ENCODE results near the gene MYO1B. TPM values are rescaled to one million over a fixed set of nuclear protein-coding genes. Genes with fewer than 3 reads are reported as not detected.

The MYO1B gene
- total and polyA plus RNA-seq, 8 donors, result 136 to 305 (median 197) TPM

GRCh38 chr2:191435141-191435540 lies 189.9 kb downstream of the MYO1B start:
- Histone ChIP-seq H3K4me3 (no peak overlapping the region), H3K27me3 (no peaks in the 10 kb centered on the region), H3K9me3 (no peaks in the 10 kb centered on the region), H3K36me3 (no peaks in the 10 kb centered on the region), H3K4me1 (peaks cover 0 to 17% of the 10 kb centered on the region in 2 donors), H3K27ac (no peak overlapping the region)
- intact Hi-C loops (cut with DNase I), result no loop called here
- no peak for TF ChIP-seq CTCF (IDR thresholded peaks at IDR 0.05)
- ATAC-seq, result no peak
- no peak for DNase-seq

DNA sequence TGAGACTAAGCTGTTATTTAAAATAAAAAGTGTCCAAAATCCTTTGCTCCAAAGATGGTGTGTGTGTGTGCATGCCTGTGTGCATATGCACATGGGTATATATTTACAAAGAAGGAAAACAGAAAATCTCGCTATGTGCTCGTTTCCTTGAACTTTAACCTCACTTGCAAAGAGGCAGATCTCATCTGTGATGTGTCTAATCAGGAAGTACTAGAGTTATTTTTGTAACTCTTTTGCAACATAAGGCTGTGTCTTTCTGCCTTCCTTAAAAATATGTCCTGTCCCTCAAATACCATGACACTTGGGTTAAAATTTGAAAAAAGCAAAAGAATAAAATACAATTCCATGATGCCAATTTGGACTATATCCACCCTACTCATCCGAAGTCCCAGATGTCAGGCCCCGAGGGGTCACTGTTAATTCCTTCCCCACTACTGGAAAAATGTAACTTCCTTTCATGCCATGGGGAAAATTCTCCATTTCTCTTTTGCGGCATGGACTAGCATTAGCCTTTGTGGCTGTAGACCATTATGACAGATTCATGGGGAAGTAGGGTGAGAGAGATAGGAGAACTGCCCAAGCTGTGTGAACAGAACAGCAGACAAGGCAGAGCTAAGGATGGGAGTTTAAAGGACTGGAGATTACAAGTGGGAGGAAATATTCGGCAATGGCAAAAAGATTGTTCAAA lies 191.3 kb downstream of the MYO1B start:
- Histone ChIP-seq H3K9me3 (no peaks in the 10 kb centered on the region), H3K4me1 (peaks cover 0 to 17% of the 10 kb centered on the region in 2 donors), H3K27me3 (no peaks in the 10 kb centered on the region), H3K36me3 (no peaks in the 10 kb centered on the region), H3K27ac (peak overlapping the region; percentile 20 to 68), H3K4me3 (no peak overlapping the region)
- no peak for TF ChIP-seq CTCF (IDR thresholded peaks at IDR 0.05)
- ATAC-seq (peak; percentile 77), DNase-seq (no peak)
- intact Hi-C loops (cut with DNase I), result no loop called here

GRCh38 chr2:191439481-191439880 lies 194.3 kb downstream of the MYO1B start:
- Histone ChIP-seq H3K36me3 (no peaks in the 10 kb centered on the region), H3K4me3 (no peak overlapping the region), H3K27me3 (no peaks in the 10 kb centered on the region), H3K9me3 (no peaks in the 10 kb centered on the region), H3K4me1 (peaks cover 0 to 17% of the 10 kb centered on the region in 2 donors), H3K27ac (no peak overlapping the region)
- ATAC-seq (no peak), DNase-seq (no peak)
- TF ChIP-seq CTCF (IDR thresholded peaks at IDR 0.05), result no peak
- intact Hi-C loops (cut with DNase I), result no loop called here

- ATAC-seq, result peak; percentile 12
- Histone ChIP-seq H3K4me1 (peaks cover 0 to 13% of the 10 kb centered on the region in 2 donors), H3K9me3 (no peaks in the 10 kb centered on the region), H3K36me3 (no peaks in the 10 kb centered on the region), H3K4me3 (no peak overlapping the region), H3K27ac (peak overlapping the region in 1 of 2 donors; percentile 26), H3K27me3 (no peaks in the 10 kb centered on the region)
- TF ChIP-seq CTCF (IDR thresholded peaks at IDR 0.05), result no peak
- DNase-seq, result peak in 2 of 4 donors; percentile 18 to 32
- intact Hi-C loops (cut with DNase I), result no loop called here
These were observed 196.5 kb downstream of the MYO1B start for GRCh38 chr2:191441496-191442214.

DNA sequence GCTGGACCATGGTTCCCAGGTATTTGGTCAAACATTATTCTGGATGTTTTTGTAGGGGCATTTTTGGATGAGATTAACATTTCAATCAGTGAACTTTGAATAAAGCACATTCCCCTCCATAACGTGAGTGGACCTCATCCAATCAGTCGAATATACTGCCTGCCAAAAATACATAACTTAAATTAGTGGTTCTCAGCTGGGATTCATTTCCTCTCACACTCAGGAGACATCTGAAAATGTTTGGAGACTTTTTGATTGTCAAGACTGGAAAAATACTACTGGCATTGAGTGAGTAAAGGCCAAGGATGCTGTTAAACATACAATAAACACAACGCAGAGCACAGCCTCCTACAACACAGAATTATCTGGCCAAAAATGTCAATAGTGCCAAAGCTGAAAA lies 198.2 kb downstream of the MYO1B start:
- Histone ChIP-seq H3K36me3 (no peaks in the 10 kb centered on the region), H3K9me3 (peaks cover 0 to 2% of the 10 kb centered on the region in 2 donors), H3K27ac (no peak overlapping the region), H3K27me3 (no peaks in the 10 kb centered on the region), H3K4me1 (no peaks in the 10 kb centered on the region), H3K4me3 (no peak overlapping the region)
- intact Hi-C loops (cut with DNase I), result no loop called here
- no peak for TF ChIP-seq CTCF (IDR thresholded peaks at IDR 0.05)
- peak in 2 of 4 donors; percentile 18 to 27 for DNase-seq
- ATAC-seq, result no peak

Measured in left lung (tissue), 10 donors.